HepG2 (cell line): ENCODE data around the gene GSTP1. TPM values are rescaled to one million over a fixed set of nuclear protein-coding genes. Genes with fewer than 3 reads are reported as not detected.

Experiments
- ATAC-seq: fragments of 200-7000 bp; cut with Tn5 transposase; 3 replicates; pipeline ENCODE4 v1.9.1; 2020; ENCODE audit warnings: mild to moderate bottlenecking, moderate library complexity
- BruUV-seq: library from RNA; stranded (reverse); fragments of 400-500 nt; replicated peaks from 2 replicates; lab custom pipeline; 2021; lab: Mats Ljungman, UMichigan
- CTCF ChIA-PET: fragments of 300-600 bp; formaldehyde crosslinking; extraction: SDS; loops from one replicate; lab custom pipeline; 2021; ENCODE audit warnings: low total read pairs, inconsistent platforms, low intra/inter-chr PET ratio; lab: Yijun Ruan, JAX
- POLR2A ChIA-PET: fragments of 350-600 bp; sonication (Branson Sonifier 250); formaldehyde crosslinking; loops from one replicate; lab custom pipeline; 2020; ENCODE audit warnings: antibody characterized with exemption, inconsistent platforms; lab: Yijun Ruan, JAX
- DNase-seq: peaks from one replicate; pipeline ENCODE4 v3.0.0-alpha.2; 2015; ENCODE audit warnings: low spot score
- FAIRE-seq: peaks from 3 replicates; lab custom pipeline; 2011; peaks lifted over from hg19 to GRCh38; lab: Jason Lieb, UNC
- H2AFZ ChIP-seq: one replicate; pipeline ENCODE4 v1.6.1; 2011; ENCODE audit warnings: low read length, inconsistent platforms
- H3K27ac ChIP-seq: fragments of 300-600 bp; 3 replicates; pipeline ENCODE4 v1.8.0; 2011; ENCODE audit warnings: mixed run types, mild to moderate bottlenecking, mixed read lengths, low read length, inconsistent platforms; ENCODE audit not compliant: insufficient read depth; ENCODE audit errors: extremely low read length
- H3K27me3 ChIP-seq, 2 experiments: fragments of 200-600 bp in 1 of 2; 2 replicates in 1 of 2; 3 replicates in 1 of 2; pipeline versions ENCODE4 v1.6.0 to v1.8.0; 2011; ENCODE audit warnings: low read length in 2 of 2, mild to moderate bottlenecking in 2 of 2, moderate library complexity in 2 of 2, inconsistent platforms in 1 of 2; ENCODE audit not compliant: insufficient read depth in 2 of 2, control insufficient read depth in 1 of 2
- H3K36me3 ChIP-seq, 2 experiments: fragments of 200-600 bp in 1 of 2; replicated peaks in 1 of 2; 2 replicates in 1 of 2; 3 replicates in 1 of 2; pipeline versions ENCODE4 v1.5.1 to v1.8.0; 2011; ENCODE audit warnings: low read length in 2 of 2, inconsistent platforms in 1 of 2; ENCODE audit not compliant: insufficient read depth in 2 of 2, control insufficient read depth in 1 of 2
- H3K4me1 ChIP-seq: 2 replicates; pipeline ENCODE4 v1.5.1; 2012; ENCODE audit warnings: low read length, inconsistent platforms; ENCODE audit not compliant: insufficient read depth
- H3K4me2 ChIP-seq: 2 replicates; pipeline ENCODE4 v1.6.0; 2011; ENCODE audit warnings: low read depth, low read length, inconsistent platforms
- H3K4me3 ChIP-seq, 3 experiments: fragments of 200-600 bp in 1 of 3; sonication (generic), shearing (Covaris generic) in 1 of 3; replicated peaks in 1 of 3; 2 replicates each; pipeline ENCODE4 v1.5.1; 2011 to 2016; ENCODE audit warnings: low read length in 3 of 3, inconsistent platforms in 2 of 3, low read depth in 2 of 3, mild to moderate bottlenecking in 2 of 3, control low read depth in 1 of 3, mixed read lengths in 1 of 3; ENCODE audit not compliant: insufficient read depth in 1 of 3
- H3K79me2 ChIP-seq: one replicate; pipeline ENCODE4 v1.6.1; 2011; ENCODE audit warnings: low read length, inconsistent platforms; ENCODE audit not compliant: insufficient read depth
- H3K9ac ChIP-seq: 2 replicates; pipeline ENCODE4 v1.6.0; 2011; ENCODE audit warnings: mild to moderate bottlenecking, low read depth, low read length, inconsistent platforms; ENCODE audit not compliant: insufficient read depth
- H3K9me3 ChIP-seq: 2 replicates; pipeline ENCODE4 v1.5.1; 2012; ENCODE audit warnings: mild to moderate bottlenecking, low read length
- H4K20me1 ChIP-seq: 2 replicates; pipeline ENCODE4 v1.6.0; 2011; ENCODE audit warnings: inconsistent platforms, mild to moderate bottlenecking, low read length, moderate library complexity; ENCODE audit not compliant: insufficient read depth
- AHR ChIP-seq: IDR thresholded peaks from 2 replicates; pipeline ENCODE4 v1.6.1; 2018; ENCODE audit warnings: missing genetic modification reagents, missing compliant biosample characterization
- BRCA1 ChIP-seq: sonication (generic); formaldehyde crosslinking; IDR thresholded peaks from 2 replicates; pipeline ENCODE4 v1.4.0; 2020; ENCODE audit warnings: missing genetic modification reagents
- CREB1 ChIP-seq, 2 experiments: fragments of 450-650 bp in 1 of 2; IDR thresholded peaks; 2 replicates each; pipeline ENCODE4 v1.6.1; 2016 to 2017; ENCODE audit warnings: control low read depth in 1 of 2, mild to moderate bottlenecking in 1 of 2, missing compliant biosample characterization in 1 of 2, missing genetic modification characterization in 1 of 2
- DRAP1 ChIP-seq: IDR thresholded peaks from 2 replicates; pipeline ENCODE4 v1.6.1; 2016; ENCODE audit warnings: missing genetic modification reagents, missing compliant biosample characterization
- ELF3 ChIP-seq: IDR thresholded peaks from 2 replicates; pipeline ENCODE4 v1.6.1; 2016; ENCODE audit warnings: missing genetic modification reagents, missing compliant biosample characterization
- KMT2A ChIP-seq: sonication (generic); formaldehyde crosslinking; IDR thresholded peaks from 2 replicates; pipeline ENCODE4 v1.4.0; 2020; ENCODE audit warnings: missing genetic modification reagents
- MED1 ChIP-seq: sonication (generic); formaldehyde crosslinking; IDR thresholded peaks from 2 replicates; pipeline ENCODE4 v1.4.0; 2020; ENCODE audit warnings: missing genetic modification reagents
- NFE2L1 ChIP-seq: sonication (generic); formaldehyde crosslinking; IDR thresholded peaks from 2 replicates; pipeline ENCODE4 v1.4.0; 2020; ENCODE audit warnings: missing genetic modification reagents, mild to moderate bottlenecking, borderline replicate concordance
- RCOR2 ChIP-seq: IDR thresholded peaks from 2 replicates; pipeline ENCODE4 v1.6.1; 2016; ENCODE audit warnings: missing biosample characterization, missing genetic modification reagents
- RFXAP ChIP-seq: sonication (generic); formaldehyde crosslinking; IDR thresholded peaks from 2 replicates; pipeline ENCODE4 v1.4.0; 2020; ENCODE audit warnings: missing genetic modification reagents, borderline replicate concordance
- ZBTB8A ChIP-seq: sonication (generic); formaldehyde crosslinking; IDR thresholded peaks from 2 replicates; pipeline ENCODE4 v1.4.0; 2020; ENCODE audit warnings: mild to moderate bottlenecking, low read depth, missing genetic modification reagents, borderline replicate concordance
- ZNF230 ChIP-seq: sonication (generic); formaldehyde crosslinking; IDR thresholded peaks from 2 replicates; pipeline ENCODE4 v1.4.0; 2020; ENCODE audit warnings: mild to moderate bottlenecking, missing genetic modification reagents
- ZNF484 ChIP-seq: sonication (generic); formaldehyde crosslinking; IDR thresholded peaks from 2 replicates; pipeline ENCODE4 v1.5.1; 2020; ENCODE audit warnings: mild to moderate bottlenecking, low read depth, missing genetic modification reagents, borderline replicate concordance
- ZNF737 ChIP-seq: sonication (generic); formaldehyde crosslinking; IDR thresholded peaks from 2 replicates; pipeline ENCODE4 v1.5.0; 2020; ENCODE audit warnings: missing genetic modification reagents, mild to moderate bottlenecking, borderline replicate concordance
- ZNF768 ChIP-seq: sonication (generic); formaldehyde crosslinking; IDR thresholded peaks from 2 replicates; pipeline ENCODE4 v1.4.0; 2020; ENCODE audit warnings: missing genetic modification reagents
- ZNF784 ChIP-seq: sonication (generic); formaldehyde crosslinking; IDR thresholded peaks from 2 replicates; pipeline ENCODE4 v1.5.1; 2020; ENCODE audit warnings: missing genetic modification reagents, mild to moderate bottlenecking, borderline replicate concordance
- WGBS: methylation state at CpG from one replicate; pipeline ENCODE4 v1.1.6; 2017; ENCODE audit warnings: low lambda C conversion rate; 5-methylcytosine and 5-hydroxymethylcytosine counted together
- in situ Hi-C: cut with HindIII; loops from 2 replicates; pipeline ENCODE4 v1.10.0; 2017; ENCODE audit warnings: low pct_unique_long_range_greater_than_20kb; ENCODE audit not compliant: extremely low pct_ligation_motif_present
- intact Hi-C: fragments of 100-400 bp; cut with micrococcal nuclease; formaldehyde crosslinking; loops from one replicate; pipeline ENCODE4 v1.10.0; 2022; ENCODE audit not compliant: unreplicated experiment
- polyA plus RNA-seq, 8 experiments: library from polyadenylated mRNA; depleted of rRNA in 3 of 8; stranded (reverse) in 7 of 8; unstranded in 1 of 8; fragments of >200 nt; fragmentation: Illumina TruSeq in 4 of 8; extraction: Trizol in 4 of 8; gene quantifications; 2 replicates each; pipeline versions ENCODE4 v1.2.1 to v1.2.3, GENCODE V29; 2011 to 2016; ENCODE audit warnings: low read depth in 4 of 8, missing spikeins in 1 of 8, mixed read lengths in 1 of 8; ENCODE audit not compliant: insufficient read depth in 1 of 8
- total RNA-seq, 5 experiments: library from RNA; depleted of rRNA; stranded (reverse); fragments of >200 nt; fragmentation: Illumina TruSeq; extraction: Trizol; gene quantifications; 2 replicates each; pipeline ENCODE4 v1.2.3, GENCODE V29; 2016; ENCODE audit warnings: low read depth in 1 of 5

The GSTP1 gene
- total and polyA plus RNA-seq, 2 of the 13 experiments (the other 11 are each of a cell fraction or from before 2014, with no cell fraction given): not detected

- TF ChIP-seq ZNF737 (CRISPR knock-in tag): no peak
- TF ChIP-seq ZNF484 (CRISPR knock-in tag): no peak
- TF ChIP-seq ZBTB8A (CRISPR knock-in tag): no peak
- TF ChIP-seq ELF3 (CRISPR knock-in tag): no peak
- no peak for TF ChIP-seq DRAP1 (CRISPR knock-in tag)
- no peak for TF ChIP-seq AHR (CRISPR knock-in tag)
These were observed 43.8 kb downstream of the GSTP1 start (continued) for GRCh38 chr11:67627441-67627811.

- ATAC-seq: no peak
- POLR2A ChIA-PET: interaction anchor here (1.4 to 4.8 kb wide), 4 partner anchors 11 to 22 kb away, joined by 4 to 52 read pairs (median 8); partner anchors contain the start of gene ACY3
- in situ Hi-C loops: no loop called here
These were observed 44.4 kb downstream of the GSTP1 start for GRCh38 chr11:67627812-67628624.

More at GRCh38 chr11:67627812-67628624, 44.4 kb downstream of the GSTP1 start:
- no TSS peak for BruUV-seq
- Histone ChIP-seq H3K27ac (no peak overlapping the region), H3K79me2 (no peaks in the 10 kb centered on the region), H2AFZ (no peak overlapping the region), H3K27me3 (no peaks in the 10 kb centered on the region), H4K20me1 (no peaks in the 10 kb centered on the region), H3K4me2 (peak overlapping the region; percentile 91), H3K36me3 (no peaks in the 10 kb centered on the region), H3K9ac (peak overlapping the region; percentile 78; the same call in 1 of the 2 replicates), H3K9me3 (no peaks in the 10 kb centered on the region), H3K4me3 (0 out of 6 replicates have a peak overlapping the region, but pooled peaks of 1 of the 3 experiments have one; percentile 77), H3K4me1 (peaks cover 48% of the 10 kb centered on the region)
- whole genome bisulfite sequencing: 100% methylated on average over 5 of the region's 15 CpGs
- CTCF ChIA-PET: interaction anchor here (2.0 kb wide), 1 partner anchor 32 kb away, joined by 13 read pairs; no protein-coding TSS in a partner anchor
- intact Hi-C loops: no loop called here
- TF ChIP-seq NFE2L1 (CRISPR knock-in tag) (no peak), RCOR2 (no peak), MED1 (CRISPR knock-in tag) (no peak), ZNF784 (no peak), RFXAP (CRISPR knock-in tag) (no peak), KMT2A (no peak), CREB1 (IDR thresholded peaks at IDR 0.05) (no peak), CREB1 (CRISPR knock-in tag; IDR thresholded peaks at IDR 0.05) (no peak), BRCA1 (CRISPR knock-in tag) (no peak), ZNF768 (CRISPR knock-in tag) (no peak), ZNF230 (CRISPR knock-in tag) (no peak)
- DNase-seq (no peak), FAIRE-seq (no peak)
